BLaER1 treated with 17β-estradiol and CSF1 and Interleukin-3, amounts not matched to agents 10 nM and 100 nM (cell line): Measurements from ENCODE around the gene TTC33.
"Not testable (repeated sequence)": the region's sequence is repeated elsewhere in the genome, so short reads cannot be mapped to it uniquely, and the experiment has no call there.

ENCODE experiments used
- H3K27ac ChIP-seq, 11 experiments: shearing (Covaris generic); formaldehyde crosslinking; 2 replicates each; pipeline ENCODE4 v1.8.1; 2022
- H3K27me3 ChIP-seq, 11 experiments: shearing (Covaris generic); formaldehyde crosslinking; 2 replicates each; pipeline ENCODE4 v1.8.1; 2022
- H3K36me3 ChIP-seq, 11 experiments: shearing (Covaris generic); formaldehyde crosslinking; 2 replicates each; pipeline ENCODE4 v1.8.1; 2022
- H3K4me1 ChIP-seq, 10 experiments: shearing (Covaris generic); formaldehyde crosslinking; 2 replicates each; pipeline ENCODE4 v1.8.1; 2022
- H3K4me2 ChIP-seq, 11 experiments: shearing (Covaris generic); formaldehyde crosslinking; 2 replicates each; pipeline ENCODE4 v1.8.1; 2022
- H3K4me3 ChIP-seq, 10 experiments: shearing (Covaris generic); formaldehyde crosslinking; 2 replicates each; pipeline ENCODE4 v1.8.1; 2022
- H3K9ac ChIP-seq, 11 experiments: shearing (Covaris generic); formaldehyde crosslinking; 2 replicates each; pipeline ENCODE4 v1.8.1; 2022
- H3K9me3 ChIP-seq, 11 experiments: shearing (Covaris generic); formaldehyde crosslinking; replicated peaks in 1 of 11; 2 replicates each; pipeline ENCODE4 v1.8.1; 2022
- H4K20me1 ChIP-seq, 11 experiments: shearing (Covaris generic); formaldehyde crosslinking; 2 replicates each; pipeline ENCODE4 v1.8.1; 2022
- Cebpa-rat ChIP-seq, 11 experiments: shearing (Covaris generic); IDR thresholded peaks; 2 replicates each; pipeline ENCODE4 v1.8.1; 2022

Gene TTC33

DNA sequence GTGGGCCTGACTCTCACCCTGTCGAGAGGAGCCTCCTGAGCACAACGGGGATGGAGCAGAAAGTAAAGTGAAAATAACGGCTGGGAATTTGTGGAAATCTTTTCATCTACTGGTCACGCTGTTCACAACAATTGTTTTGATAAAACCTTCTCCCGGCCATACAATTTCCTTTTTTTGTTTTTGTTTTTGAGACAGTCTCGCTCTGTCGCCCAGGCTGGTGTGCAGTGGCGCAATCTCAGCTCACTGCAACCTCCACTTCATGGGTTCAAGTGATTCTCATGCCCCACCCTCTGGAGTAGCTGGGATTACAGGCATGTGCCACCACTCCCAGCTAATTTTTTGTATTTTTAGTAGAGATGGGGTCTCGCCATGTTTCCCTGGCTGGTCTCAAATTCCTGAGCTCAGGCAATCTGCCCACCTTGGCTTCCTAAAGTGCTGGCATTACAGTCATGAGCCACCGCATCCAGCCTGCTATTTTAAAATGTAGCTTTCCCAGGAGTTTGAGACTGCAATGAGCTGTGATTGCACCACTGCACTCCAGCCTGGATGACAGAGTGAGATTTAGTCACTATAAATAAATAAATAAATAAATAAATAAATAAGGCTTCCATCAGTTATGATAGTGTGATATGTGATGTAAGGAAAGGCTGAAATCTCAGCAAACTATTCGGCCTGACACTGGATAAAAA lies 149.5 kb downstream of the TTC33 start:
- H3K27me3 ChIP-seq: no peaks in the 10 kb centered on the region
- H3K4me3 ChIP-seq: peak overlapping the region in 9 of 10 experiments; percentile 21 to 60 (median 43); a peak in 16 of 20 replicates
- H3K9me3 ChIP-seq: peaks cover 12 to 38% (median 34%) of the 10 kb centered on the region in 11 experiments; a peak in 20 of 22 replicates
- peaks cover 0 to 14% (median 0%) of the 10 kb centered on the region in 11 experiments; a peak in 6 of 22 replicates for H3K36me3 ChIP-seq
- H3K4me2 ChIP-seq: peak overlapping the region; percentile 67 to 93 (median 81)
- H3K27ac ChIP-seq: peak overlapping the region; percentile 83 to 99 (median 96)
- peak overlapping the region; percentile 75 to 93 (median 84) for H3K9ac ChIP-seq
- peak in 10 of 11 experiments; percentile 65 to 95 (median 92); a peak in 19 of 22 replicates for TF ChIP-seq Cebpa-rat (IDR thresholded peaks at IDR 0.05)
- no peaks in the 10 kb centered on the region for H4K20me1 ChIP-seq
- peaks cover 41 to 82% (median 60%) of the 10 kb centered on the region in 10 experiments for H3K4me1 ChIP-seq

DNA sequence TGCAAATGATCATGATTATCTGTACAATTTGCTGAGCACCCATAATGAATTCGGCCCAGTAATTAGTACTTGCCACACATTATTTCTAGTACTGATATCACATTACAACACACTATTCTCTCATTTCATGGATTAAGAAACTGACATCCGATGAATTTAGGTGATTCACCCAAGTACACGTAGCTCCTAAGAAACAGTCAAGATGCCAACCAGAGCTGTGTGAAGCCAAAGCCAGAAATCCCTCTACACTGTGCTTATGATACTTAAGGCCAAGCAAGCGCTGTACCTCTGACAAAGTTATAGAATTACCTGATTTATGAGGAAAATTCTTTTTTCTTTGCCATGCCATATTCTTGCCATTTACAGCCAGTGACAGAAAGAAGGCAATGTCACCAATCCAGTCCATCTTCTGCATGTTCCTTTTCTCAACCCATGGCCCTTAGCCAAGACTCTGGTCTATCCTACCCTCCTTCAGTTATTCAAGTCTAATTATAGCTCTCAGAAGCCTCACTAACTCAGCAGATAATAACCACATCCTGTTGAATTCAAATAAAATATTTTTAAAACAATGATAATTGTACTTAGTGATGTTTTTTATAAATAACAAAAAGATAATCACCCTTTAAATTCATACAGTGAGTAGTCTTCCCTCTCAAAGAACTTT lies 150.3 kb downstream of the TTC33 start:
- Histone ChIP-seq H3K27me3 (no peaks in the 10 kb centered on the region), H3K27ac (peak overlapping the region; percentile 83 to 99 (median 96)), H3K9me3 (peaks cover 4 to 44% (median 28%) of the 10 kb centered on the region in 11 experiments; a peak in 20 of 22 replicates), H3K9ac (peak overlapping the region; percentile 75 to 93 (median 84)), H3K4me2 (peak overlapping the region; percentile 67 to 93 (median 81)), H4K20me1 (no peaks in the 10 kb centered on the region), H3K36me3 (peaks cover 0 to 14% (median 0%) of the 10 kb centered on the region in 11 experiments; a peak in 6 of 22 replicates), H3K4me3 (peak overlapping the region in 9 of 10 experiments; percentile 21 to 60 (median 43); a peak in 15 of 20 replicates), H3K4me1 (peaks cover 41 to 86% (median 61%) of the 10 kb centered on the region in 10 experiments)
- TF ChIP-seq Cebpa-rat (IDR thresholded peaks at IDR 0.05): no peak

DNA sequence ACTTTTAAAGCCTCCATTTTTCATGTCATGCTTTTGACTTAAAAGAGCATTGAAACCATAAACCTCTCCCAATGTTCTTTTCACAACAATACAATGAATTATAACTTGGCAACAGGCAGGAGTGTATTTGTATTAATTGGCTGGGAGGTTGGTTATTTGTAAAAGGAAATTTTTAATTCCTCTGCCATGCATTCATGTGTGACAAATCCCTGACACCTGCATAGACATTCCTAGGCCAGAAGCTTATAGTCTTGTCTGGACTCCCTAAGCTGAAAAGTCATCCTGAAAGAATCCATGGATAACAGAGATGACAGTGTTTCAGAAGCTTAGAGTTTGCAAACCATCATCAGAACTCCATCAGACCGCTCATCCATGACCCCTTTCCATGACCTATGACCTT lies 152.4 kb downstream of the TTC33 start:
- Histone ChIP-seq H3K4me3 (peak overlapping the region in 8 of 10 experiments; percentile 6 to 45 (median 34); a peak in 10 of 20 replicates), H3K9ac (no peak overlapping the region), H3K9me3 (peaks cover 4 to 49% (median 28%) of the 10 kb centered on the region in 11 experiments; a peak in 19 of 22 replicates), H4K20me1 (no peaks in the 10 kb centered on the region), H3K36me3 (peaks cover 0 to 14% (median 0%) of the 10 kb centered on the region in 11 experiments; a peak in 6 of 22 replicates), H3K27me3 (no peaks in the 10 kb centered on the region), H3K4me2 (peak overlapping the region; percentile 16 to 93 (median 75); a peak in 17 of 22 replicates), H3K4me1 (peaks cover 41 to 72% (median 60%) of the 10 kb centered on the region in 10 experiments), H3K27ac (peak overlapping the region in 10 of 11 experiments; percentile 14 to 99 (median 96); a peak in 19 of 22 replicates)
- TF ChIP-seq Cebpa-rat (IDR thresholded peaks at IDR 0.05): no peak

DNA sequence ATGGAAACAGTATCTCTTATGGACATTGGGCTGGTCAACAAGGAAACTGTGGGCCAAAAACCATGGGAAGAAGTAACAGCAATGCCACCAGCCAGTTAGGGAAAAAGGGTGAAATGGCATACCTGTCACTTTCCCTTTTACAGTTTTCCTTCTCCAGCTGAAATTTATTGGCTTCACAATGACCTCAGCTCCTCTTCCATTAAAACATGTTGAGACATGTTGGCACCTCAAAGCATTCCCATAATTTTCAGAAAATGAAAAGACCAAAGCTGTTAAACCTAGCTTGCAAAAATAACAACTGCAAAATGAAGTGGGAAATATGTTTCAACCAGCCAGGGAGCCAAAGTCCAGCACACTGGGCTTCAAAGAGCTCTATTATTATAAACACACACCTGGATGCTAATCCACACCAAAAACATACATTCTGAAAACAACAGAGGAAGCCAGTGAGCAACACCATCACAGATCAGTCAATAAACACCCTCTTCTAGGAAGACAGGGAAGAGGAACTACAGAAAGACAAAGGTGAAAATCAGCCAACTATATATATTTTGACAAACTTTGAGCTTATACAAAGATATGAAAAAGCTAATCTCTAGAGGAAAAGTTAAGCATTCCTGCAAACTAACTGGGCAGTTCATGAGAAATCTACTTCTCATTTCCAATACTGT lies 154.4 kb downstream of the TTC33 start:
- Histone ChIP-seq H3K36me3 (peaks cover 0 to 15% (median 4%) of the 10 kb centered on the region in 11 experiments; a peak in 6 of 22 replicates), H3K9me3 (peaks cover 4 to 49% (median 28%) of the 10 kb centered on the region in 11 experiments; a peak in 19 of 22 replicates), H3K4me1 (peaks cover 31 to 58% (median 41%) of the 10 kb centered on the region in 10 experiments), H3K4me3 (no peak overlapping the region), H3K27me3 (no peaks in the 10 kb centered on the region), H3K27ac (no peak overlapping the region; a peak in 1 of 22 replicates), H3K9ac (no peak overlapping the region), H4K20me1 (no peaks in the 10 kb centered on the region), H3K4me2 (peak overlapping the region in 9 of 11 experiments; percentile 7 to 44 (median 14); a peak in 14 of 22 replicates)
- no peak for TF ChIP-seq Cebpa-rat (IDR thresholded peaks at IDR 0.05)

GRCh38 chr5:40600383-40600782 lies 155.4 kb downstream of the TTC33 start:
- H3K27me3 ChIP-seq: no peaks in the 10 kb centered on the region
- no peaks in the 10 kb centered on the region for H4K20me1 ChIP-seq
- TF ChIP-seq Cebpa-rat (IDR thresholded peaks at IDR 0.05): no peak
- peaks cover 4 to 49% (median 28%) of the 10 kb centered on the region in 11 experiments; a peak in 19 of 22 replicates for H3K9me3 ChIP-seq
- no peak overlapping the region for H3K27ac ChIP-seq
- H3K36me3 ChIP-seq: peaks cover 0 to 17% (median 4%) of the 10 kb centered on the region in 11 experiments; a peak in 6 of 22 replicates
- H3K9ac ChIP-seq: no peak overlapping the region
- no peak overlapping the region for H3K4me3 ChIP-seq
- no peak overlapping the region for H3K4me2 ChIP-seq
- peaks cover 22 to 49% (median 33%) of the 10 kb centered on the region in 10 experiments for H3K4me1 ChIP-seq

- Histone ChIP-seq H3K4me3 (no peak overlapping the region), H3K27ac (0 out of 22 replicates have a peak overlapping the region, but pooled peaks of 1 of the 11 experiments have one; percentile 8), H3K9ac (no peak overlapping the region), H4K20me1 (no peaks in the 10 kb centered on the region), H3K9me3 (peaks cover 4 to 47% (median 28%) of the 10 kb centered on the region in 11 experiments; a peak in 19 of 22 replicates), H3K36me3 (peaks cover 0 to 17% (median 4%) of the 10 kb centered on the region in 11 experiments; a peak in 6 of 22 replicates), H3K4me2 (no peak overlapping the region), H3K27me3 (no peaks in the 10 kb centered on the region), H3K4me1 (peaks cover 15 to 42% (median 26%) of the 10 kb centered on the region in 10 experiments; a peak in 19 of 20 replicates)
- no peak for TF ChIP-seq Cebpa-rat (IDR thresholded peaks at IDR 0.05)
These were observed 156.1 kb downstream of the TTC33 start for GRCh38 chr5:40599676-40600075.

DNA sequence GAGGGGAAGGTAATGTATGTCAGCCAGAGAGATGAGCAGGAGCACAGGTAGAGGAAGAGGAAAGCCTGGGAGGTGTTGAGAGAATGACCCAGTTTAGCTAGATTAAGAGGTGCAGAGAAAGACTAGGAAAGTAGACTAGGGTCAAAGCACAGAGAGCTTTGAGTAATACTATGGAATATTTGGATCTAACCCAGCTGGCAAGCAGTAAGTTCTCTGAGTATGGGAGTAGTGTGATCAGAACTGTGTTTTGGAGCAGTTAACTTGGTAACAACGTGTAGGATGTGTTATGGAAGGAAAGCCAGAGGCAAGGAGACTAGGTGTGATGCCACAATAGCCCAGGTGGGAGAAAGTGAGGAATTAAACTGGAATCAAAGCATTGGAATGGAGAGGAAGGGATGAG lies 160.9 kb downstream of the TTC33 start:
- TF ChIP-seq Cebpa-rat (IDR thresholded peaks at IDR 0.05): no peak
- Histone ChIP-seq H3K9me3 (peaks cover 0 to 18% (median 6%) of the 10 kb centered on the region in 11 experiments; a peak in 13 of 22 replicates), H3K27ac (no peak overlapping the region), H3K4me1 (peaks cover 8 to 35% (median 18%) of the 10 kb centered on the region in 10 experiments), H3K36me3 (0 out of 22 replicates have a peak, but pooled peaks cover 0 to 6% (median 0%) of the 10 kb centered on the region in 11 experiments), H3K27me3 (no peaks in the 10 kb centered on the region), H3K4me2 (no peak overlapping the region), H3K9ac (no peak overlapping the region), H3K4me3 (no peak overlapping the region), H4K20me1 (no peaks in the 10 kb centered on the region)

DNA sequence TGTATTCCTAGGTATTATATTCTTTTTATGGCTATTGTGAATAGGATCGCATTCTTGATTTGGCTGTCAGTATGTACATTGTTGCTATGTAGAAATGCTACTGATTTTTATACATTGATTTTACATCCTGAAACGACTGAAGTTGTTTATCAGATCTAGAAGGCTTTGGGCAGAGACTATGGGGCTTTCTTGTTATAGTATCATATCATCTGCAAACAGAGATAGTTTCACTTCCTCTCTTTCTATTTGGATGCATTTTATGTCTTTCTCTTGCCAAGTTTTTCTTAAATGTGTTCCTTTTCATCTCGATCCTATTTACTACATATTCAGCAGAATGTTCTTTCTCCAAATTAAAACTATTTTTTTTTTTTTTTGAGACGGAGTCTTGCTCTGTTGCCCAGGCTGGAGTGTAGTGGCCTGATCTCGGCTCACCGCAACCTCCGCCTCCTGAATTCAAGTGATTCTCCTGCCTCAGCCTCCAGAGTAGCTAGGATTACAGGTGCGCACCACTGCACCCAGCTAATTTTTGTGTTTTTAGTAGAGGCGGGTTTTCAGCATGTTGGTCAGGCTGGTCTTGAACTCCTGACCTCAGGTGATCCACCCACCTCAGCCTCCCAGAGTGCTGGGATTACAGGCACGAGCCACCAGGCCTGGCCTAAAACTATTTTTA lies 163.9 kb downstream of the TTC33 start:
- Histone ChIP-seq H3K9me3 (peaks cover 0 to 13% (median 6%) of the 10 kb centered on the region in 11 experiments; a peak in 13 of 22 replicates), H3K27ac (peak overlapping the region in 9 of 11 experiments; percentile 27 to 62 (median 49); a peak in 15 of 22 replicates), H3K9ac (peak overlapping the region in 1 of 11 experiments; percentile 7; a peak in 1 of 22 replicates), H3K4me2 (peak overlapping the region; percentile 28 to 82 (median 48); a peak in 21 of 22 replicates), H3K4me1 (peaks cover 8 to 25% (median 18%) of the 10 kb centered on the region in 10 experiments)
- not testable (repeated sequence) for H3K27me3 ChIP-seq, H3K36me3 ChIP-seq, H3K4me3 ChIP-seq, H4K20me1 ChIP-seq
